NCI-H2196 (cell line): ENCODE measurements around the gene ALK.

ENCODE experiments used
- DNase-seq: peaks from one replicate; lab custom pipeline; 2025; ENCODE audit not compliant: unreplicated experiment; lab: John Stamatoyannopoulos, UW

Gene ALK

GRCh38 chr2:29583548-29584156 is 337.7 kb downstream of the ALK start:
- DNase-seq: no peak

GRCh38 chr2:29583104-29583503 is 338.3 kb downstream of the ALK start:
- no peak for DNase-seq

- no peak for DNase-seq
Observed at GRCh38 chr2:29582062-29582461, 339.3 kb downstream of the ALK start.

- no peak for DNase-seq
Observed at GRCh38 chr2:29580223-29580622, 341.2 kb downstream of the ALK start.

DNA sequence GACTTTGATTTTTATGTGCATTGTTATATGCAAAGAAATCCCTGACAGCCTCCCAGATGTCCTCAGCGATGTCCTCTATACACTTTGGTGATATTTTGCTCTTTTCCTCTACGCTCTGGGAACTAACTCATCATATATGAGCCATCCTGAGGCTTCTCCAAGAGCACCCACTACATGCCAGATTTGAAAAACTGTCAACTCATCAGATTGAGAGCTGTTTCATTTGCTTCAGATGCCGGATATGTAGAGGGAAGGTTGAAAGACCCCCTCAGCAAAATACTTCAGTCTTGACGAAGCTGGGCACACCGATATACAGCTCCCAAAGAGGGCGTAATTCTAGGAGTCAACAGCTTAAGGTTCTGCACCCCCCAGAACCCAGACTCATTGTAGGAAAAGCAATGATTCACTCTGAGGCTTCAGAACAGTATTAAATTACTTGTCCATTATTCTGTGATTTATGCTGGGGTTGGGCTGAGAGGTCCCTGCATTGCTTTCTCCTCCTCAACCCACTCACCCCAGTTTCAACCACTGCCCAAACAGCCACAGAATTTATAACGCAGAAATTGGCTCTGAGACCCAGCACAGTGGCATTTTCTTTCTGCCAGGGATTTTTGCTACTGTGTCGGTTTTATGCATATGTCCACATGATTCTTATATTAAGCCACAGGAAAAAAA is 341.8 kb downstream of the ALK start:
- DNase-seq: no peak

- DNase-seq: no peak
Observed at GRCh38 chr2:29578084-29578598, 343.2 kb downstream of the ALK start.

- no peak for DNase-seq
Observed at GRCh38 chr2:29576231-29576630, 345.2 kb downstream of the ALK start.

- no peak for DNase-seq
Observed at GRCh38 chr2:29575370-29575890, 346.0 kb downstream of the ALK start.

DNA sequence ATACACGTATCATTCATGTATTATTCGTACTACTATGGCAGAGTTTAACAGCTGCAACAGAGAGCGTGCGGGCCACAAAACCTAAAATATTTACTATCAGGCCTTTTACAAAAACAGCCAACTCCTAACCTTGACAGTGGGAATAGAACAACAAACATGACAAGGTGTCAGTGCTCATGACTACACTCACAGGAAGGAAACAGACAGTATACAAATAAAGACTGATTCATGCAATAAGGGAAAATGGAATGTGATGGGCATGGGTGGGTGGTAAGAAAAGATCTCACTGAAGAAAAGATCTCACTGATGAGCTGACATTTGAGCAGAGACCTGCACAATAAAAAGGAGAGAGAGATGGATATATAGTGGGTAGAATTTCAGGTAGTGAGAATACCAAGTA is 347.8 kb downstream of the ALK start:
- no peak for DNase-seq

GRCh38 chr2:29573147-29573546 is 348.2 kb downstream of the ALK start:
- no peak for DNase-seq

DNA sequence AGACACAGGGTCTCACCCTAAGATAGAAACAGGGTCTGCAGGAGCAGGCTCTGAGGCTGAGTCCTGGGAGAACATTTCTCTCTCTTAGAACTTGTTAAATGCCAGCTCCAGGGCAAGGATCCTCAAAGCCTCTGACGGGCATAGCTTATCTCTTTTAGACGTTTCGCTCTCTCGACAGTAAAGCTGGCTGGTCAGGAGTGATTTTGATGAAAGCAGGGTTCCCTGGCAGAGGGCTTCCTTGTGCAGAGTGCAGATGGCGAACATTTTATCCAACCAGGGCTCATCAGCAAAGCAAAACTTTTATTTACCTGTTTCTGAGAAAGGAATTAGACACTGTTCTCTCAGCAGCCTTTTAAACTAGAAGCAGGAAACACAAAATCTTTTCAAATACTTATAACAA is 350.8 kb downstream of the ALK start:
- DNase-seq: no peak

DNA sequence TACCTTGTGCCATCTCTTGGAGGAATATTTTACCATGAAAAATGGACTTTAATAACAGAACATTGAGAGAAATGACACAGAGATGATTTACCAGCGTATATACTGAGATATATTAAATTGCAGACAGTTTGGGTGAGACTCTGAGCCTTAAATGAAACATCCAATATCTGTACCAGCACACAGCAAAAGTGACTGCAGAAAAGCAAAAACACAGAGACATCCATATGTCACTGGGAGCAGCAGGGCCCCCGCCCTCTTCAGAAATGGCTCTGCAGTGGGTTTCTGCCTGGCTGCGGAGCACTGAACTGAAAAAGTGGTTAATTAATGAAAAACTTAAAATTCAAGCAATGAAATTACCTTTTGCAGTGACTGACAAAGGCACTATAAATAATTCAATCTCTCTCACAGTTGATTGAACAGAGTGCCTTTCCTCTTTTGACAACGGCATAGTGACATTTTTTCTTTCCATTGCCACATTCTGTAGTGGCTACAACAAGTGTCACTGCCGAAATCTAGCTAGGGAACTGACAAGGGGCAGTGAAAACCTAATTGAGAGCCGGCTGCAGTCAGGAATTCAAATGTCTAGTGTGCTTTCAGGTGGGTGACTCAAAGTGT is 353.4 kb downstream of the ALK start:
- DNase-seq: no peak

DNA sequence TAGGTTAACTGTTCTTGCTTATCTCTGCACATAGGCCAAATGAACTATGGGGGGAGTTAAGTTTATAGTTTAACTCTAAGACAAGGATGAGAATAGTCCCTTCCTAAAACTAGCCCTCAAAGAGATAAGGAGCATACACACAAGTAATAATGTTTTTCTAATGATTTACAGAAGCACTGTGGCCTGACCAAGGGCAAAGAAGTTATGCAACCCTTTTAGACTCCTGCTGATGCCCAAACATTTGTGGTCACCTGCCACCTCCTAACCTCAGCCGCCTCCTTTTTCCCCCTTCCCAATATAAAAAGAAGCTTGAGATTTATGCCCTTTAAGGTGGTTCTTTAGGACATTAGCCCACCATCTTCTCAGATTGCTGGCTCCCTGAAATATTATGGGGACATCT is 357.7 kb downstream of the ALK start:
- no peak for DNase-seq

GRCh38 chr2:29562896-29563295 is 358.5 kb downstream of the ALK start:
- no peak for DNase-seq

DNA sequence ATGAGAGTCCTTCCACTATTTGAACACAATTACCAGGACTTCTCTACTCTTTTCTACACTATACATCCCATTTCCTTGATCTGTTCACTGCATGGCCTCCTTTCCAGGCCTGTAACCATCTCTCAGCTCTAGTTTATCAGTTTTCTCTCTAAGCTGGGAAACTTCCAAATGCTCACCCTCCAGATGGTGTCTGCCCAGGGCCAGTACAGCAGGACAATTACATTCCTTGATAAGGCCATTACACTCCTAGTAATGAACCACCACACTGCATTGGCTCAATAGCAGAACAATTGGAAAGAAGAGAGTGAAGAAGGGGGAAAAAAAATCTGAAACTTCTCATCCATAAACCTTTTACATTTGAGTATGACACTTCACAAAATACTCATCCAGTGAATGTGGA is 359.1 kb downstream of the ALK start:
- DNase-seq: no peak

DNA sequence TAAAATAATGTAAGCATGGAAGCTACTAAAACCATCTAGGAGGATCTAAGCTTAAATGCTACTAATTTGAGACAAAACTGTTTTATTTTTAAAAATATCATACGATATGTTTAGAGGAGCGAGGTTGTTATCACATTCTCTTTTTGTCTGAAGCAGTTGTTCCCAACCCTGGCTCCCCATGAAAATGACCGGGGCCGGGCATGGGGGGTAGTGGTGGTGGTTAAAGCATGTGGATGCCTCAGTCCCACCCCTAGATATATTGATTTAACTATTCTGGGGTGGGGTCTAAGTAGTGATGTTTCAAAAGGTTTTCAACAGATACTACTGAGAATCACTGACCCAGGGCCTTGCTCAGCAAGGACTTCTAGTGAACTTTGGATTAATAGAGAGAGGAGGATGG is 359.8 kb downstream of the ALK start:
- DNase-seq: no peak

- no peak for DNase-seq
Observed at GRCh38 chr2:29561181-29561580, 360.2 kb downstream of the ALK start.

- DNase-seq: no peak
Observed at GRCh38 chr2:29560566-29560965, 360.8 kb downstream of the ALK start.

DNA sequence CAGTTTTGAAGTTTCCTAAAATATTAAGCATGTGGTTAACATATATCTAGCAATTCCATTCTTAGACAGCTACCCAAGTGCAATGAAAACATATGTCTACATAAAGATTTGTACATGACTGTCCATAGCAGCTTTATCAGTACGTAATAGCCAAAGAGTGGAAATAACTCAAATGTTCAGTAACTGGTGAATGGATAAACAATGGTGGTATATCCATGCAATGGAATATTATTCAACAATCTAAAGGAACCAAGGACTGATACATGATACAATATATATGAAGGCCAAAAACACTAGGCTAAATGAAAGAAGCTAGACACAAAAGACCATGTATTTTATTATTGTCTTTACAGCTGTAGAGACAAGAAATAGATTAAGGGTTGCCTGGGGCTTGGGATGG is 361.4 kb downstream of the ALK start:
- no peak for DNase-seq

DNA sequence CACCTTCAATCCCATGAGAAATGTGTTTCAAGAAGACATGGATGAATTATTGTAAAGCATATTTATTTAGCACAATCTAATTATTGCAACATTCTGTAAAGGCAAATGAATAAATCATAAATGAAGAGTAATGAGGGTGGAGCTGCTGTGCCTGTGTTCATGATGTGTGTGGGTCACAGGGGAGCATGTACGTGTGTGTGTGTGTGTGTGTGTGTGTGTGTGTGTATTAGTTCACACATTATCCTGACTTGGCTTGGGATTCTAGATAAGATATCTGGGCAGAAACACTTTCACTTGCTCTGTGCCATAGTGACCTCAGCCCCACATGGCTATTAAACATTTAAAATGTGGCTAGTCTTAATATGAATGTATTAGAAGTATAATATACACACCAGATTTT is 361.8 kb downstream of the ALK start:
- no peak for DNase-seq

GRCh38 chr2:29558097-29558496 is 363.3 kb downstream of the ALK start:
- DNase-seq: no peak

DNA sequence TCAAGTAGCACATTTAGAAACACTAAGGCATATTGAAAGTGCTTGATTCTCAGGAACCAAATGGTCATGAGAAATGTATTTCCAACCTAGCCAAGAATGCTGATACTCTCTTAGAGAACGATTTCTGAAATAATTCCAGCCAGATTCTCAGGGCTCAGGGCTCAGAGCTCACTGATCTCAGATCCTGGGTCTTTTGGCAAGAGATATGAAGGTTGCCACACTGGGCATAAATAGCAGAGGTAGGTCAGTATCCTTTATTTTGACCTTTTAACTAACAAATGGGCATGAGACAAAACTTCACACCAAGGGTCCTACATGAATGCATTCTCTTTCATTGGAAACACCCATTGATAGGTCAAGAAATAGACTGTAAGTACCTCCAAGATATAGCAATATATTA is 364.1 kb downstream of the ALK start:
- no peak for DNase-seq
